HG03196 (cell line): ENCODE measurements around the gene NDFIP2.

ENCODE experiments used
- ATAC-seq: cut with Tn5 transposase; IDR thresholded peaks from one replicate; pipeline ENCODE4 v1.9.1; 2021; ENCODE audit not compliant: unreplicated experiment

NDFIP2 gene

GRCh38 chr13:79492918-79493594, 12.1 kb downstream of the NDFIP2 start:
- ATAC-seq, result no peak

DNA sequence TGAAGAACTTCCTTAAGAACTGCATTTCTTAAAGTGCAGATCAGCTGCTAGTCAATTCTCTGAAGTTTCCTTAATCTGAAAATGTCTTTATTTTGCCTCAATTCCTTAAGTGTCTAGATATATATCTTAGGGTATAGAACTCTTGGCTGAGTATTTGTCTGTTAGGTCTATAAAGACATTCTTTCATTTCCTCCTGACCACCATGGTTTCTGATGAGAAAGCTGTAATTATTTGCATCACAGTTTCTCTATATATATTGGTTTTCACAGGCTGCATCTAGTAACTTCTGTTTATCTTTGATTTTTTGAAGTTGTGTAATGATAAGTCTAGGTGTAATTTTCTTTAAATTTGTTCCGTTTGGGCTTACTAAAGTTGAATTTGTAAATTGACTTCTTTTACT, 15.2 kb downstream of the NDFIP2 start:
- peak; percentile 59 for ATAC-seq

- no peak for ATAC-seq
These were observed 16.1 kb downstream of the NDFIP2 start for GRCh38 chr13:79497064-79497463.

GRCh38 chr13:79497852-79498251, 16.9 kb downstream of the NDFIP2 start:
- ATAC-seq, result no peak

DNA sequence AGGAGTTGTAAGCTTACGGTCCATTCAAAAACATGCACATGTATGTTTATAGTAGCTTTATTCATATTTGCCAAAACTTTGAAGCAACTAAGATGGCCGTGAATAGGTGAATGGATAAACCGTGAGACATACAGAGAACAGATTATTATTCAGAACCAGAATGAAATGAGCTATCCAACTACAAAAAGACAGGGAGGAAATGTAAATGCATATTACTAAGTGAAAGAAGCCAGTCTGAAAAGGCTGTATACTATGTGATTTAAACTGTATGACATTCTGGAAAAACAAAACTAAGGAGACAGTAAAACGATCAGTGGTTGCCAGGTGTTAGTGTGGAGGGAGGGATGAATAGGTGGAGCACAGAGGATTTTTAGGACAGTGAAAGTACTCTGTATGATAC, 19.9 kb downstream of the NDFIP2 start:
- ATAC-seq, result no peak

DNA sequence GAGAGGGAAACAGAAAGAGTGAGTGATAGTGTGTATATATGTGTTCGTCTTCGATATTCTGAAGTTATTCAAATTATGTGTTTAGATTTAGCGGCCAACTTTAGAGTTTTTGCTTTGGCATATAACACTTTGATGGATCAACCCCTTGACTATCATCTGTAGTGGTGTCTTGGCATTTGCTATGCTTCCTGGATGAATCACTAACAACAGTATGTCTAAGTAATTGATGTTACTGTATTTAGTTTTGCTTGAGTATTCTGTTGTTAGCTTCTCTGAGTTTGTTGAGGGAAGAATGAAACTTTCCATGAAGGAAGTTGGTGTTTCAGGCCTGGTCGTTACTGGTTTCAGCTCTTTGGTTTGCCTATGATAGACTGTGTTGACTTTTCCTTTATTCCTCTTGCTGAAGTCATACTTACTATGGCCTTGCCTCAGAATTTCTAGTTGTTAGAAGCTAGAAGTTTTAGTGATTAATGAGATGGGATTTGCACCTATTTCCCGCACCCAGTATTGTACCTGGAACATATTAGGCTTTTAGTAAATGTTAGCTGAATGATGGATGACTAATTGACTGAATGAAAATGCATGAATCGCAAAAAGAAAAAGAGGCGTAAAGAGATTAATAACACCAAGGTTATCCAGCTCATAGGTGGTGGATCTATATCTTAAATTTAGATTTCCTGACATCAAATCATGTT, 20.7 kb downstream of the NDFIP2 start:
- ATAC-seq, result no peak

- no peak for ATAC-seq
These were observed 22.0 kb downstream of the NDFIP2 start for GRCh38 chr13:79502859-79503468.

- no peak for ATAC-seq
These were observed 22.6 kb downstream of the NDFIP2 start for GRCh38 chr13:79503473-79504017.

DNA sequence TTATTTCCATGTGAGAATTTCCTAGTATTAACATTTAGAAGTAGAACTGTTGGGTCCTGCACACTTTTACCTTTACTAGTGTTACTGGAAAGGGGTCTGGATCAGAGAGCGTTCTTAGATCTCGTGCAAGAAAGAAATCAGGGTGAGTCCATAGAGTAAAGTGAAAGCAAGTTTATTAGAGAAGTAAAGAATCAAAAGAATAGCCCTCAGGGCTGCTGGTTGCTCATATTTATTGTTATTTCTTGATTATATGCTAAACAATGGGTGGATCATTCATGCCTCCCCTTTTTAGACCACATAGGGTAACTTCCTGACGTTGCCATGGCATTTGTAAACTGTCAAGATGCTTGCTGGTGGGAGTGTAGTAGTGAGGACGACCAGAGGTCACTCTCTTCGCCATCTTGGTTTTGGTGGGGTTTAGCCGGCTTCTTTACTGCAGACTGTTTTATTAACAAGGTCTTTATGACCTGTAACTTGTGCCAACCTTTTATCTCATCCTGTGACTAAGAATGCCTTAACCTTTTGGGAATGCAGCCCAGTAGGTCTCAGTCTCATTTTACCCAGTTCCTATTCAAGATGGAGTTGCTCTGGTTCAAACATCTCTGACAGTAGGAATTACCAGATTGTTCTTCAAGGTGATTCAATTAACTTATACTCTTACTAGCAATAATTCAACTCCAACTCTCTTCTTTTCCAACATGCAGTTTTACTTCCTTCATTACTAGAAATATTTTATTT, 27.4 kb downstream of the NDFIP2 start:
- no peak for ATAC-seq

DNA sequence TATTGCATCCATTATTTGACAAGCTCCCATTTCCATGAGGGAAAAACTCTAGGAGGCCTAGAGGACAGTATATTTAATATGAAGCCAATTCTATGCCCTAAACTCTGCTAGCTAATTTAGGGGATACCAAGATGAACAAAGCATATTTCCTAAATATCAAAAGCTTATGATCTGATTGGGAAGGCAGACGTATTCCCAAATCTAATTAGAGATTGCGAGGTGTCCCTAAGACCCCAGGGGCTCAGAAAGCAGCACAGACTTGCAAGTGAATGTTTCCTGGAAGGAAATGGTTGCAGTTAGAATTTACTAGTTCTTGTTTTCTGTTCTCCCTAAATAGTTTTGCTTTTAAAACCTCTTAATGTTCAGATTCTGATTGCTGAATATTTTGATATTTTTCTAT, 30.7 kb downstream of the NDFIP2 start:
- ATAC-seq, result no peak

DNA sequence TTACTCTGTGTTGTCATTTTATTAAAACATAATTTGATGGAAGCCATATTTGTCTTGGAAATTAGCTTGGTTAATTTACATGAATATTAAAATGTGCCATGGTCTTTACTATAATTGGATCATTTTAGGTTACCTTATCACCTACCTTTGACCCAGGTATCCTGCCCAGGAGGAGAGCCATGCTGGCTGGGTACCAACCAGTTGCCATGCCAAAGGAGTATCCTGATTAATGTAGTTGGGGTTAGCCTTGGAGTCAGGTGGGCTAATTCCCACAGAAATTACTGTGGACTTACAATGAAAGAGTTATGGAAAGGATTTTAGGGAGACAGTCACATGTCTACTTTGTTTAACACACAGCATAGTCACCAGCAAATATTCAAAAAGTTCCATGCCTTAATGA, 32.0 kb downstream of the NDFIP2 start:
- no peak for ATAC-seq

DNA sequence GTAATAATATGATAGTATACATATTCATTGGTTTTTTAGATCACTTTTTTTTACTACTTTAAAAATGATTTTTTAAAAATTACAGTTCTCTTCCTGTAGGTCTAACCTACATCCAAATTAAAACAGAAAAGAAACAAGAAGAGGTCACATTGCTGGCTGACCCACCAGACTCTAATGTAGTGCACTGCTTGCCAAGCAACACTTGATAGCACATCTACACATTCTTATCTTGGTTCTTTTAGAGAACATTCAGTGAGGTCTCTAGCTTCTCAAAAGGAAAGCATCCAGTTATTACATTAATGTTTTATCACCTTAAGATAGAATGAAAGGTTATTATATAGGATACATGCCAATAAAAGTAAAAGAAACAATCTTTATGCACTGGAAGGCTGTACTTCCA, 35.6 kb downstream of the NDFIP2 start:
- ATAC-seq, result no peak

- no peak for ATAC-seq
These were observed 38.3 kb downstream of the NDFIP2 start for GRCh38 chr13:79519255-79519654.

DNA sequence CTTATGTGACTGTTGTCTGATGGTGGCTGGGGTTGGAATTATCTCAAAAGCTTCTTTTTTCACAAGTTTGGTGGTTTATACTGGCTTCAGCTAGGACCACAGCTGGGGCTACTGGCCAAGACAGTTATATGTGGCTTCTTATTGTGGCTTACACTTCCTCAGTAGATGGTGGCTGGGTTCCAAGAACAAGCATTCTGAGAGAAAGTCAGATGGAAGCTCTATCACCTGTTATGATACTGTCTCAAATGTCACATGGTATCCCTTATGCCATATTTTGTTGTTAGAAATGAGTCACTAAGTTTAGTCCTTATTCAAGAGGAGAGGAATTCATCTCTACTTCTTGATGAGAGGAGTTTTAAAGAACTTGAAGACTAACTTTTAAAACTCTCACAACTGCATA, 41.6 kb downstream of the NDFIP2 start:
- ATAC-seq, result peak; percentile 90

- ATAC-seq, result no peak
These were observed 44.3 kb downstream of the NDFIP2 start for GRCh38 chr13:79525064-79525857.

DNA sequence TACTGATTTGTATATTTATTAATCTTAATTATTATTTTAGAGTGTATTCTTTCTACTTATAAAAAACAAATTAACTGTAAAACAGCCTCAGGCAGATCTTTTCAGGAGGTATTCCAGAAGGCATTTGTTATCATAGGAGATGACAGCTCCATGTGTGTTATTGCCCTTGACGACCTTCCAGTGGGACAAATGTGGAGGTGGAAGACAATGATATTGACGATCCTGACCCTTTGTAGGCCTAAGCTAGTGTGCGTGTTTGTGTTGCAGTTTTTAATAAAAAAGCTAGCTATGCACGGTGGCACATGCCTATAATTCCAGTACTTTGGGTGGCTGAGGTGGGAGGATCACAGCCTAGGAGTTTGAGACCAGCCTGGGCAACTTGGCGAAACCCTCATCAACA, 46.7 kb downstream of the NDFIP2 start:
- ATAC-seq, result no peak

GRCh38 chr13:79528356-79528755, 47.4 kb downstream of the NDFIP2 start:
- no peak for ATAC-seq

GRCh38 chr13:79528759-79529191, 47.8 kb downstream of the NDFIP2 start:
- ATAC-seq, result no peak

GRCh38 chr13:79529817-79530216, 48.9 kb downstream of the NDFIP2 start:
- no peak for ATAC-seq

- no peak for ATAC-seq
These were observed 49.3 kb downstream of the NDFIP2 start for GRCh38 chr13:79530270-79530669.
